SK-N-SH treated with all-trans-retinoic acid at 6 μM for 48 hours (cell line): Measurements from ENCODE around the gene SH3BP1.

Experiments used
- ATAC-seq: fragments of 200-7000 bp; cut with Tn5 transposase; 3 replicates; pipeline ENCODE4 v1.9.1; 2020; ENCODE audit warnings: mild to moderate bottlenecking, moderate library complexity
- ARNTL ChIP-seq: fragments of 450-650 bp; formaldehyde crosslinking; IDR thresholded peaks from 2 replicates; pipeline ENCODE4 v1.5.0; 2020; ENCODE audit warnings: low read depth, mild to moderate bottlenecking, moderate library complexity, borderline replicate concordance
- BACH2 ChIP-seq: fragments of 250-450 bp; sonication (Bioruptor Pico); IDR thresholded peaks from 2 replicates; pipeline ENCODE4 v1.9.0; 2021; ENCODE audit warnings: mild to moderate bottlenecking, borderline replicate concordance
- CREB5 ChIP-seq: fragments of 250-450 bp; sonication (Bioruptor Pico); IDR thresholded peaks from 2 replicates; pipeline ENCODE4 v1.5.1; 2020; ENCODE audit warnings: low read depth, mild to moderate bottlenecking, moderate library complexity
- CSDC2 ChIP-seq: fragments of 250-450 bp; sonication (Bioruptor Pico); IDR thresholded peaks from 2 replicates; pipeline ENCODE4 v1.5.0; 2020; ENCODE audit warnings: mild to moderate bottlenecking, moderate library complexity
- CSRNP3 ChIP-seq: fragments of 250-450 bp; sonication (Bioruptor Pico); IDR thresholded peaks from 2 replicates; pipeline ENCODE4 v1.5.1; 2021; ENCODE audit warnings: mild to moderate bottlenecking, moderate library complexity
- ESRRG ChIP-seq: fragments of 250-450 bp; sonication (Bioruptor Pico); IDR thresholded peaks from 2 replicates; pipeline ENCODE4 v1.6.1; 2021; ENCODE audit warnings: mild to moderate bottlenecking
- GLIS3 ChIP-seq: fragments of 250-450 bp; sonication (Bioruptor Pico); IDR thresholded peaks from 2 replicates; pipeline ENCODE4 v1.5.0; 2020; ENCODE audit warnings: mild to moderate bottlenecking, moderate library complexity
- OSR1 ChIP-seq: fragments of 250-450 bp; sonication (Bioruptor Pico); IDR thresholded peaks from 2 replicates; pipeline ENCODE4 v1.8.0; 2022; ENCODE audit warnings: moderate library complexity, mild to moderate bottlenecking, inconsistent platforms
- PATZ1 ChIP-seq: fragments of 250-450 bp; sonication (Bioruptor Pico); IDR thresholded peaks from 2 replicates; pipeline ENCODE4 v1.8.0; 2020; ENCODE audit warnings: mild to moderate bottlenecking, moderate library complexity, borderline replicate concordance
- POU6F1 ChIP-seq: fragments of 250-450 bp; sonication (Bioruptor Pico); IDR thresholded peaks from 2 replicates; pipeline ENCODE4 v1.8.0; 2021; ENCODE audit warnings: low read depth, mild to moderate bottlenecking, moderate library complexity, borderline replicate concordance
- PPARA ChIP-seq: fragments of 250-450 bp; sonication (Bioruptor Pico); IDR thresholded peaks from 2 replicates; pipeline ENCODE4 v1.5.0; 2020; ENCODE audit warnings: mild to moderate bottlenecking, borderline replicate concordance
- RARB ChIP-seq: fragments of 250-450 bp; sonication (Bioruptor Pico); IDR thresholded peaks from 2 replicates; pipeline ENCODE4 v1.8.0; 2021; ENCODE audit warnings: mild to moderate bottlenecking, moderate library complexity
- SNAI2 ChIP-seq: fragments of 250-450 bp; sonication (Bioruptor Pico); IDR thresholded peaks from 2 replicates; pipeline ENCODE4 v1.5.0; 2020; ENCODE audit warnings: mild to moderate bottlenecking, moderate library complexity
- TOX ChIP-seq: fragments of 250-450 bp; sonication (Bioruptor Pico); IDR thresholded peaks from 2 replicates; pipeline ENCODE4 v1.8.0; 2021; ENCODE audit warnings: mild to moderate bottlenecking, moderate library complexity, borderline replicate concordance
- TSHZ2 ChIP-seq: fragments of 250-450 bp; sonication (Bioruptor Pico); IDR thresholded peaks from 2 replicates; pipeline ENCODE4 v1.5.0; 2020; ENCODE audit warnings: mild to moderate bottlenecking, moderate library complexity
- ZC3H10 ChIP-seq: fragments of 250-450 bp; sonication (Bioruptor Pico); IDR thresholded peaks from 2 replicates; pipeline ENCODE4 v1.5.1; 2021; ENCODE audit warnings: mild to moderate bottlenecking, moderate library complexity
- ZFP3 ChIP-seq: fragments of 250-450 bp; sonication (Bioruptor Pico); IDR thresholded peaks from 2 replicates; pipeline ENCODE4 v1.5.0; 2020; ENCODE audit warnings: mild to moderate bottlenecking, moderate library complexity
- ZFP30 ChIP-seq: fragments of 450-650 bp; formaldehyde crosslinking; IDR thresholded peaks from 2 replicates; pipeline ENCODE4 v1.5.0; 2022; ENCODE audit warnings: mild to moderate bottlenecking, moderate library complexity
- ZNF565 ChIP-seq: fragments of 450-650 bp; formaldehyde crosslinking; conservative IDR thresholded peaks from 2 replicates; pipeline ENCODE4 v1.5.0; 2020; ENCODE audit warnings: low read depth, mild to moderate bottlenecking, moderate library complexity
- ZNF70 ChIP-seq: fragments of 450-650 bp; formaldehyde crosslinking; IDR thresholded peaks from 2 replicates; pipeline ENCODE4 v1.5.0; 2020; ENCODE audit warnings: mild to moderate bottlenecking, moderate library complexity
- ZNF8 ChIP-seq: fragments of 450-650 bp; formaldehyde crosslinking; IDR thresholded peaks from 2 replicates; pipeline ENCODE4 v1.5.0; 2020; ENCODE audit warnings: mild to moderate bottlenecking, moderate library complexity

SH3BP1 gene

GRCh38 chr22:37686002-37686982, 46.8 kb downstream of the SH3BP1 start, which contains the start of gene NOL12:
Gene NOL12, plus strand, starts transcription at chr22:37686343. Its CDS starts 50 bp downstream, at chr22:37686393.
- TF ChIP-seq PPARA (CRISPR knock-in tag) (no peak), PATZ1 (0 out of 2 replicates have a peak, but pooled peaks have one; percentile 18)
- ATAC-seq = peak; percentile 88

- no peak for TF ChIP-seq RARB (CRISPR knock-in tag)
- TF ChIP-seq ESRRG (CRISPR knock-in tag) = no peak
- no peak for TF ChIP-seq SNAI2 (CRISPR knock-in tag)
- ATAC-seq = no peak
Observed at GRCh38 chr22:37690407-37690806, 50.9 kb downstream of the SH3BP1 start.

- no peak for TF ChIP-seq ZNF70 (CRISPR knock-in tag)
- no peak for TF ChIP-seq TOX (CRISPR knock-in tag)
- no peak for TF ChIP-seq PATZ1
- no peak for TF ChIP-seq POU6F1
- no peak for TF ChIP-seq CSDC2 (CRISPR knock-in tag)
- no peak for TF ChIP-seq ESRRG (CRISPR knock-in tag)
- no peak for TF ChIP-seq TSHZ2 (CRISPR knock-in tag)
- no peak for TF ChIP-seq SNAI2 (CRISPR knock-in tag)
- no peak for TF ChIP-seq ZNF565
- TF ChIP-seq BACH2 (CRISPR knock-in tag) = no peak
- no peak for TF ChIP-seq GLIS3 (CRISPR knock-in tag)
- TF ChIP-seq ZNF8 (CRISPR knock-in tag) = no peak
- TF ChIP-seq ARNTL = no peak
- TF ChIP-seq ZFP30 = no peak
- no peak for TF ChIP-seq ZFP3
- no peak for TF ChIP-seq OSR1
- TF ChIP-seq ZC3H10 (CRISPR knock-in tag) = no peak
- no peak for TF ChIP-seq CSRNP3 (CRISPR knock-in tag)
- no peak for TF ChIP-seq CREB5
- TF ChIP-seq, all 23 proteins: peak for 0
- ATAC-seq = no peak
Observed at GRCh38 chr22:37690901-37691504, 51.5 kb downstream of the SH3BP1 start.
